Measurements from ENCODE around the gene GLI3.

Gene GLI3

DNA sequence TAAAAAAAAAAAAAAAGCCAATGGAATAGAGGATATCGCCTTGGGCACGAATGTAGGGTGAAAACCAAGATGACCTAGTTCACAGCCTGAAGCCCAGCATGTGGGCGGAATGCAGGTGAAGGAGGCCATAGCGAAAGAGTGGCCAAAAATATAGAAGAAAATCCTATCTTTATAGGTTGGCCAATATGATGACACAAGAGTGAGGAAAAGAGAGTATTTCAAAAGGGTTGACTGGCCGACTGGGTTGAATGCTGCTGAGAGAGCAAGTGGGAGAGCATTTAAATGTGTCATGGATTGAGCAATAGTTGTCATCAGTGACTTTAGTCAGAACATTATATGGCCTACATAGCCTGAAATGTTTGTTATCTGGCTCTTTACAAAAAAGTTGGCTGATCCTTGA is 17.2 kb upstream of the GLI3 start:
- TF ChIP-seq, protein P1, sequence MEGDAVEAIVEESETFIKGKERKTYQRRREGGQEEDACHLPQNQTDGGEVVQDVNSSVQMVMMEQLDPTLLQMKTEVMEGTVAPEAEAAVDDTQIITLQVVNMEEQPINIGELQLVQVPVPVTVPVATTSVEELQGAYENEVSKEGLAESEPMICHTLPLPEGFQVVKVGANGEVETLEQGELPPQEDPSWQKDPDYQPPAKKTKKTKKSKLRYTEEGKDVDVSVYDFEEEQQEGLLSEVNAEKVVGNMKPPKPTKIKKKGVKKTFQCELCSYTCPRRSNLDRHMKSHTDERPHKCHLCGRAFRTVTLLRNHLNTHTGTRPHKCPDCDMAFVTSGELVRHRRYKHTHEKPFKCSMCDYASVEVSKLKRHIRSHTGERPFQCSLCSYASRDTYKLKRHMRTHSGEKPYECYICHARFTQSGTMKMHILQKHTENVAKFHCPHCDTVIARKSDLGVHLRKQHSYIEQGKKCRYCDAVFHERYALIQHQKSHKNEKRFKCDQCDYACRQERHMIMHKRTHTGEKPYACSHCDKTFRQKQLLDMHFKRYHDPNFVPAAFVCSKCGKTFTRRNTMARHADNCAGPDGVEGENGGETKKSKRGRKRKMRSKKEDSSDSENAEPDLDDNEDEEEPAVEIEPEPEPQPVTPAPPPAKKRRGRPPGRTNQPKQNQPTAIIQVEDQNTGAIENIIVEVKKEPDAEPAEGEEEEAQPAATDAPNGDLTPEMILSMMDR (IDR thresholded peaks at IDR 0.05), result no peak
- H3K36me3 ChIP-seq, result no peaks in the 10 kb centered on the region
- H3K4me1 ChIP-seq (ENCODE audit: control insufficient read depth in 1 of 2, insufficient read depth in 1 of 2, low read depth in 1 of 2, low read length in 1 of 2), result no peaks in the 10 kb centered on the region
- H3K9me3 ChIP-seq, result no peaks in the 10 kb centered on the region
- H3K4me3 ChIP-seq (ENCODE audit: low read depth in 1 of 2, low read length in 1 of 2), result no peak overlapping the region
- no peak overlapping the region for H3K27ac ChIP-seq
- H3K27me3 ChIP-seq, result peaks cover 4% of the 10 kb centered on the region

DNA sequence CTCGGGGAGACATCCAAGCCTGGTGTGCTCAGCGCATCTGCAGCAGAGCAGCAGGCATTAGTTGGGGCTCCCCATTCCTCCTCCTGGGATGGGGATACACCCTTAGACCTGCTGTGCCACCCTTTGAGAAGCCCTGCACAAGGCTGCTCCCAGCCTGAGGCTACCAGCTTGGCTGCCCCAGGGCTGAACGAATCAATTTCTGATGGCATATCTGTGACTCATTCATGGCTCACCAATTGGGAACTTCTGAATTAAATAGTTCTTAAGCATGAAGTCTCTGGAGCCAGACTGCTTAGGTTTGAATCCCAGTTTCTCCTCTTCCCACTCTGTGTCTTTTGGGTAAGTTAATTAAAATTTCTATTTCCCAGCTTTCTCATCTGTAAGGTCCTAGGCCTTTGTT is 16.3 kb upstream of the GLI3 start:
- TF ChIP-seq, protein P1 (IDR thresholded peaks at IDR 0.05), result no peak
- Histone ChIP-seq H3K9me3 (no peaks in the 10 kb centered on the region), H3K4me3 (ENCODE audit: low read depth in 1 of 2, low read length in 1 of 2) (no peak overlapping the region)

DNA sequence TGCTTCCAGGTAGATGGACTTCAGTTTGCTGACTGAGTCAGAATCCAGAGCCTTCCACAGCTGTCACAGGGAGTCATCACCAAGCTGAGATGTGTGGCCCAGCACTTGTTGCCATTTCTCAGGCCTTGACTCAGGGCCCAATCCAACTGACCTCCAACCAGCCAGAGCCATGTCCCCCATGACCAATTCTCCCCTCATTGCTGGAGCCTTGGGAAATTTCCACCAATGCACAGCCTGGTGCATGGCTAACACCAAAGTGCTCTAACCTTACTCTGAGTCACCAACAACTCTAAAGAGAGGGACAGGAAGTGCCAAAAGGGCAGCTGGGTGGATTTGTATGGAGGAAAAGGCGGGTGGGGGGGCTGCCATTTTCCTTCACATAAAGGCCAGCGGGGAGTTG is 13.4 kb upstream of the GLI3 start:
- no peaks in the 10 kb centered on the region for H3K36me3 ChIP-seq
- peaks cover 9% of the 10 kb centered on the region for H3K27me3 ChIP-seq
- no peaks in the 10 kb centered on the region for H3K9me3 ChIP-seq
- no peak overlapping the region for H3K4me3 ChIP-seq (ENCODE audit: low read depth in 1 of 2, low read length in 1 of 2)
- H3K4me1 ChIP-seq (ENCODE audit: control insufficient read depth in 1 of 2, insufficient read depth in 1 of 2, low read depth in 1 of 2, low read length in 1 of 2), result no peaks in the 10 kb centered on the region
- TF ChIP-seq, protein P1 (IDR thresholded peaks at IDR 0.05), result no peak
- H3K27ac ChIP-seq, result no peak overlapping the region

More for the DNA sequence above, 16.3 kb upstream of the GLI3 start:
- H3K4me1 ChIP-seq (ENCODE audit: control insufficient read depth in 1 of 2, insufficient read depth in 1 of 2, low read depth in 1 of 2, low read length in 1 of 2), result no peaks in the 10 kb centered on the region
- no peaks in the 10 kb centered on the region for H3K27me3 ChIP-seq
- no peak overlapping the region for H3K27ac ChIP-seq
- no peaks in the 10 kb centered on the region for H3K36me3 ChIP-seq

DNA sequence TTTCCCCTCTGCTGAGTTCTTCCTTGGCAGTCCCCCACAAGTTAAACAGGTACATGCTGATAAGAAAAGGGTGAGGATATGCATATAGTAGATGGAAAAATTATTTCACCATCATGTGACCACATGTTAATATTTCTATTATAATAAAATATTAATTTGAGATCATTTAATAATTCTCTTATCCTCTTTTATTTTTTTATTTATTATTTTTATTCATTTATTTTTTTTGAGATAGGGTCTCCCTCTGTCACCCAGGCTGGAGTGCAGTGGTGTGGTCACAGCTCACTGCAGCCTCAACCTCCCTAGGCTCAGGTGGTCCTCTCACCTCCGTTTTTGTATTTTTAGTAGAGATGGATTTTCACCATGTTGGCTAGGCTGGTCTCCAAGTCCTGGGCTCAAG is 11.6 kb upstream of the GLI3 start:
- TF ChIP-seq, protein P1 (IDR thresholded peaks at IDR 0.05), result no peak
- Histone ChIP-seq H3K4me1 (ENCODE audit: control insufficient read depth in 1 of 2, insufficient read depth in 1 of 2, low read depth in 1 of 2, low read length in 1 of 2) (no peaks in the 10 kb centered on the region), H3K36me3 (no peaks in the 10 kb centered on the region), H3K4me3 (ENCODE audit: low read depth in 1 of 2, low read length in 1 of 2) (no peak overlapping the region), H3K27me3 (peaks cover 17% of the 10 kb centered on the region), H3K27ac (no peak overlapping the region), H3K9me3 (no peaks in the 10 kb centered on the region)

DNA sequence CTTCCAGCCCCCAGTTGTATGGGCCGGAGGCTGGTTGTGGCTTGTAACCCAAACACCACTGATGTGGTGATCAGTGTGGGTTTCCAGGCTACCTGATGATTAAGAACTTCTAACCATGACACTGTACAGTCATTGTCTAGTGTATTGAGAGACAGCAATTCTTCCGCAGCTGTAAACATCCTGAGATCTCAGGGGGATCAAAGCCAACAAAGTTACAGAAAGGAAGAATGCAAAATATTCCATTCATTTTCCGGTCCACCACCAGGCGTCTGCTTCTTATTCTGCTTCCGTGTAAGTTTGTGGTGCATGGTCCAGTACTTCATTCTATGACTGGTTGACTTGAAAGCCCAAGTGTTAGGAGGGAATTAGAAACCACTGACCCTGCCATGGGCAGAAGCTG is 10.3 kb upstream of the GLI3 start:
- Histone ChIP-seq H3K4me3 (ENCODE audit: low read depth in 1 of 2, low read length in 1 of 2) (no peak overlapping the region), H3K9me3 (no peaks in the 10 kb centered on the region), H3K27ac (no peak overlapping the region), H3K27me3 (peaks cover 27% of the 10 kb centered on the region), H3K4me1 (ENCODE audit: control insufficient read depth in 1 of 2, insufficient read depth in 1 of 2, low read depth in 1 of 2, low read length in 1 of 2) (no peaks in the 10 kb centered on the region), H3K36me3 (no peaks in the 10 kb centered on the region)
- TF ChIP-seq, protein P1 (IDR thresholded peaks at IDR 0.05), result no peak

DNA sequence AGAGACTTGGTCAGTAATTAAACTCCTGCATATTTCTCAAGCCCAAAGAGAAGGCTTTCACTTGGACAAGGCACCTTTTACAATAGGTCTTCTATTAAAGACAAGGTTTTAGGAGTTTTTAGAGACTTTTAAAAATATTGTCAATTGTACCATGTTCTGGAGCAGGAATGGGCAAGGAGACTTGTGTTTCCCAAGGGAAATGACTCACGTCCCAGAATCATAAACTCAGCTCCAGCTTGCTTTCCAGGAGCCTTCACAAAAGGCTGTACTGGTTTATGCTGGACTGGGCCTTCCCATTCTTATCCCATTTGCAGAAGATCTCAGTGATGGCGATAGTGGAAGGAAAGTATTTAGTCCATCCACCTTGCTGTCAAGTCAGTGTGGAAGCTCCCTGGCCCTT is 7.8 kb upstream of the GLI3 start:
- peaks cover 52% of the 10 kb centered on the region for H3K27me3 ChIP-seq
- no peaks in the 10 kb centered on the region for H3K36me3 ChIP-seq
- H3K27ac ChIP-seq, result no peak overlapping the region
- H3K9me3 ChIP-seq, result no peaks in the 10 kb centered on the region
- H3K4me3 ChIP-seq (ENCODE audit: low read depth in 1 of 2, low read length in 1 of 2), result no peak overlapping the region
- H3K4me1 ChIP-seq (ENCODE audit: control insufficient read depth in 1 of 2, insufficient read depth in 1 of 2, low read depth in 1 of 2, low read length in 1 of 2), result no peaks in the 10 kb centered on the region
- TF ChIP-seq, protein P1 (IDR thresholded peaks at IDR 0.05), result no peak

Data from neutrophil (primary cell).